SW480 (cell line): Measurements from ENCODE around the gene PCBP3.

Experiments
- DNase-seq: peaks from one replicate; pipeline ENCODE4 v3.0.0-alpha.2; 2016; ENCODE audit warnings: low spot score

PCBP3 gene

GRCh38 chr21:45861156-45861870, 217.8 kb downstream of the PCBP3 start:
- no peak for DNase-seq

GRCh38 chr21:45862543-45863207, 219.2 kb downstream of the PCBP3 start:
- no peak for DNase-seq

DNA sequence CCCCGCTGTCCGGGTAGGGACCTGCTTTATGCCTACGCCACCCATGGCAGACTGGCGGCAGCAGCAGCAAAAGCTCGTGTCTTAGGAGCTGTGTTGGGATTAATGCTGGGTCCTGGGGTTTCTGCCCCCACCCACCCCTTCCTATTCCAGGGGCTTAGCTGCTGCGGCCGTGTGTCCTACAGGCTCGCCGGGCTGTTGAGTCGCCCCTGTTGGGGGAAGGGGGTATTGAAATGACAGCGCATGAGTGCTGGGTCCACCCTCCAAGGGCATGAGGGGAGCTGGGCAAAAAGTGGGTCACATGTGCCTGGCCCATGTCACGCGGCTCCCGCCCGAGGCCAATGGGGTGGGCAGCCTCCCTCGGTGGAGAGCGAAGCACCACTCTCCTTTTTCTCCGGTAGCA, 219.7 kb downstream of the PCBP3 start:
- DNase-seq, result no peak

GRCh38 chr21:45863751-45864150, 220.2 kb downstream of the PCBP3 start:
- DNase-seq, result no peak

GRCh38 chr21:45864436-45864835, 220.9 kb downstream of the PCBP3 start:
- no peak for DNase-seq

GRCh38 chr21:45865106-45865835, 221.7 kb downstream of the PCBP3 start:
- peak; percentile 44 for DNase-seq

GRCh38 chr21:45866551-45866950, 223.0 kb downstream of the PCBP3 start:
- DNase-seq, result no peak

GRCh38 chr21:45867041-45867666, 223.6 kb downstream of the PCBP3 start:
- DNase-seq, result no peak

GRCh38 chr21:45867671-45868081, 224.2 kb downstream of the PCBP3 start:
- no peak for DNase-seq

- DNase-seq, result no peak
Observed at GRCh38 chr21:45868086-45868485, 224.6 kb downstream of the PCBP3 start.

DNA sequence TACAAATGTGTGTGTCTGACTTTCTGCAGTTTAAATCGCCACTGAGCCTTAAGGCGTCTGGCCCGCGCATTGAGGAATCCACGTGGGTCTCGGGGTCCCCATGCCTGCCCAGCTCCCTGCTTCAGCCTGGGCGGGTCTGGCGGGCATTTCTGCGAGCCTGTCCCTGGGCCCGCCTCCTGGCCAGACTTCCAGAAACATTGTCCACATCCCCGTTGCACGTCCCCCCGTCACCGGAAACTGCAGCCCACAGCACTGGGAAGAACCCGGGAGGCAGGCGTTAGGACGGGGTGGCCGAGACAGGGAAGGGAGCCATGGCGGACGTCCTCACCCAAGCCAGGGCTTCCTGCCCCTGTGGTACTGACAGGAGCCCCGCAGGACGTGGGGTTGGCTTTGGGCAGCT, 225.0 kb downstream of the PCBP3 start:
- no peak for DNase-seq

- DNase-seq, result no peak
Observed at GRCh38 chr21:45869121-45870007, 225.8 kb downstream of the PCBP3 start.

DNA sequence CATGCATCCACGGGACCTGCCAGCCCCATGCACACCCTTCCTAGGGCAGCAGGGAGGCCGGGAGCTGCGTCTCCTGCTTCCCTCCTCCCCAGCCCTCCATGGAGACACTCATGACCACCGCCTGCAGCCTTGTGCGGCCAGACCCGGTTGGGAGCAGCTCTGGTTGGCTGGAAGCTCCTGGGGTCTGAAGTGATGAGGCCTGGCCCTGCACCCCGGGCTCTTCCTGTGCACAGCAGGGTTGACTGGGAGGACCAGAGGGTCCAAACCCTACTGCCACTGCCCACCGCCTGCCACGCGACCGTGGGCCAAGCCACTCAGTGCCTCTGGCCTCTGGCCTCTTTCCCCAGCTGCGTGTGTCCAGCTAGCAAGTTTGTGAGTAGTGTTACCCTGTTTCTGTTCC, 226.9 kb downstream of the PCBP3 start:
- no peak for DNase-seq

GRCh38 chr21:45870851-45871615, 227.5 kb downstream of the PCBP3 start:
- DNase-seq, result no peak

DNA sequence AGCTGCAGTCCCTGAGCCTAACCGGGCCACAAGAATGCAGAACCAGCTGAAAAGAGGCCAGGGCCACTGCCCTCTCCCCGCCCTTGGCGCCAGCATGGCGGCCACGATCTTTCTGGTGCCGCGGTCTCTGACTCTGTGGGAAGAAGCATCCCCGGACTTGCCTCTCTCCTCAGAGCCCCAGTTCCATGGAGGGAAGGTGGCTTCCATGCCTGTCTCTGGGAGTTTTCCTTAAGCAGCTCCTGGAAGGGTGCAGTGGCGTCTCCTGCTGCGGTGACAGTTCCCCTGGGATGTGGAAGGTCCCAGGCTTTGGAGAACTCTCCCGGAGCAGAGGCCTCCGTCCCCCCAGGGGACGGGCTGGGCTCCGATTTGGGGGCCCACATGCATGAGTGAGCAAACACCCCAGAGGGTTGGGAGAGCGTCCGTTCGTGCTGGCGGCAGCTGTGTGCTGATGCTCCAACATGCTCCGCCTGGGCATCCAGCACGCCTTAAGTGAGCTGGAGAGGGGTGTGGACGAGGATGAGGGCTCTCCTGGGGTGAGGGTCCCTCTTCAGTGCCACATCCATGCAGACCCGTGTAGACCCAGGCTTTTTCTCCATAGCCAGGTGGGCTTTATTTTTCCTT, 228.2 kb downstream of the PCBP3 start:
- no peak for DNase-seq

- no peak for DNase-seq
Observed at GRCh38 chr21:45872471-45872870, 228.9 kb downstream of the PCBP3 start.

- no peak for DNase-seq
Observed at GRCh38 chr21:45872902-45873301, 229.4 kb downstream of the PCBP3 start.

DNA sequence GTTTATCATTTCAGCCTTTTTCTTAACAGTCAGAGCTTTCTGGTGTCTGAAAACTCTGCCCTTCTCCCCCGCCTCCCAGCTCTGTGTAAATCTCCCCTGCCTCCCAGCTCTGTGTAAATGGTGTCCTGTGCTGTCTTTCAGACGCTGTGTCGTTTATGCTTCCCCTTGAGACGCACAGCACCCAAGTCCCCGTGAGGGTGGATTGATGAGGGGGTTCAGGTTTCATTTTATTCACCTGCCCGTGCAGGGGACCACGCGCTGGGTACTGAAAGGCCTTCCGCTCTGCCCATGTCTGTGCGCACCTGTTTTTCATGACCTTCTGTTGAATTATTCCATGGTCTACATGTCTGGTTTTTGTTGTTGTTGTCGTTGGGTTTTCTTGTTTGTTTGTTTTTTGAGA, 229.9 kb downstream of the PCBP3 start:
- DNase-seq, result no peak

DNA sequence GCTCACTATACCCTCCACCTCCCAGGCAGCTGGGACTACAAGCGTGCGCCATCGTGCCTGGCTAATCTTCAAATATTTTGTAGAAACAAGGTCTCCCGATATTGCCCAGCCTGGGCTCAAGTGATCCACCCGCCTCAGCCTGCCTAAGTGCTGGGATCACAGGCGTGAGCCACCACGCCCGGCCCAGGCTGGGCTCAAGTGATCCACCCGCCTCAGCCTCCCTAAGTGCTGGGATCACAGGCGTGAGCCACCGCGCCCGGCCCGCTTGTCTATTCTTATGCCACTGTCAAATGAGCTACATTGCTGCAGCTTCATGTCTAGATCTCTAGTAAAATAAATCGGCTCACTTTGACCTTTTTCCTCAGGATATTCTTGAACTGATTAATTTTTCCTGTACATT, 230.3 kb downstream of the PCBP3 start:
- no peak for DNase-seq

GRCh38 chr21:45874716-45875415, 231.3 kb downstream of the PCBP3 start:
- no peak for DNase-seq
